Mesendoderm (in vitro differentiated cells): ENCODE results near the gene NIPAL1.

Experiments used
- DNase-seq: peaks from one replicate; pipeline ENCODE4 v3.0.0; 2013
- H2AK5ac ChIP-seq: 2 replicates; pipeline ENCODE4 v1.6.1; 2013; ENCODE audit warnings: low read length, inconsistent platforms
- H2BK120ac ChIP-seq: 2 replicates; pipeline ENCODE4 v1.6.1; 2013; ENCODE audit warnings: low read depth, mild to moderate bottlenecking, low read length, moderate library complexity, mixed read lengths
- H2BK15ac ChIP-seq: replicated peaks from 2 replicates; pipeline ENCODE4 v1.6.1; 2013; ENCODE audit warnings: low read depth, mild to moderate bottlenecking, moderate library complexity
- H2BK5ac ChIP-seq: 2 replicates; pipeline ENCODE4 v1.6.1; 2013; ENCODE audit warnings: low read length, inconsistent platforms
- H3K18ac ChIP-seq: 2 replicates; pipeline ENCODE4 v1.6.1; 2013; ENCODE audit warnings: mild to moderate bottlenecking, low read length, mixed read lengths
- H3K23ac ChIP-seq: one replicate; pipeline ENCODE4 v1.6.1; 2013; ENCODE audit warnings: low read length
- H3K27ac ChIP-seq: 2 replicates; pipeline ENCODE4 v1.5.1; 2013; ENCODE audit warnings: low read depth, mild to moderate bottlenecking, inconsistent platforms, low read length, moderate library complexity
- H3K27me3 ChIP-seq: 2 replicates; pipeline ENCODE4 v1.6.1; 2013; ENCODE audit warnings: low read length, control low read depth, mild to moderate bottlenecking, inconsistent platforms; ENCODE audit not compliant: insufficient read depth, poor library complexity
- H3K36me3 ChIP-seq: 2 replicates; pipeline ENCODE4 v1.6.1; 2013; ENCODE audit warnings: low read length, inconsistent platforms; ENCODE audit not compliant: control insufficient read depth, insufficient read depth
- H3K4ac ChIP-seq: one replicate; pipeline ENCODE4 v1.6.1; 2013; ENCODE audit warnings: low read depth, mild to moderate bottlenecking, low read length, moderate library complexity
- H3K4me1 ChIP-seq: 2 replicates; pipeline ENCODE4 v1.6.1; 2013; ENCODE audit warnings: low read depth, low read length, inconsistent platforms; ENCODE audit not compliant: control insufficient read depth
- H3K4me2 ChIP-seq: 2 replicates; pipeline ENCODE4 v1.6.1; 2013; ENCODE audit warnings: low read length
- H3K4me3 ChIP-seq: 2 replicates; pipeline ENCODE4 v1.5.1; 2013; ENCODE audit warnings: mild to moderate bottlenecking, low read length
- H3K56ac ChIP-seq: one replicate; pipeline ENCODE4 v1.6.1; 2013; ENCODE audit warnings: low read length
- H3K79me1 ChIP-seq: 2 replicates; pipeline ENCODE4 v1.6.1; 2013; ENCODE audit warnings: low read length, inconsistent platforms
- H3K79me2 ChIP-seq: 2 replicates; pipeline ENCODE4 v1.6.1; 2013; ENCODE audit warnings: mild to moderate bottlenecking, low read length; ENCODE audit not compliant: control insufficient read depth, insufficient read depth
- H3K9ac ChIP-seq: 2 replicates; pipeline ENCODE4 v1.6.1; 2013; ENCODE audit warnings: low read length, inconsistent platforms
- H4K5ac ChIP-seq: one replicate; pipeline ENCODE4 v1.6.1; 2013; ENCODE audit warnings: low read length
- H4K8ac ChIP-seq: one replicate; pipeline ENCODE4 v1.6.1; 2013; ENCODE audit warnings: low read depth, mild to moderate bottlenecking, control low read depth, low read length, moderate library complexity
- WGBS: extraction: QIAGEN DNeasy Blood & Tissue Kit; methylation state at CpG from one replicate; pipeline ENCODE4 v1.1.7; 2013; ENCODE audit warnings: low lambda C conversion rate, missing lambda C conversion rate; ENCODE audit not compliant: insufficient coverage; ENCODE audit errors: extremely low coverage; 5-methylcytosine and 5-hydroxymethylcytosine counted together

The NIPAL1 gene

DNA sequence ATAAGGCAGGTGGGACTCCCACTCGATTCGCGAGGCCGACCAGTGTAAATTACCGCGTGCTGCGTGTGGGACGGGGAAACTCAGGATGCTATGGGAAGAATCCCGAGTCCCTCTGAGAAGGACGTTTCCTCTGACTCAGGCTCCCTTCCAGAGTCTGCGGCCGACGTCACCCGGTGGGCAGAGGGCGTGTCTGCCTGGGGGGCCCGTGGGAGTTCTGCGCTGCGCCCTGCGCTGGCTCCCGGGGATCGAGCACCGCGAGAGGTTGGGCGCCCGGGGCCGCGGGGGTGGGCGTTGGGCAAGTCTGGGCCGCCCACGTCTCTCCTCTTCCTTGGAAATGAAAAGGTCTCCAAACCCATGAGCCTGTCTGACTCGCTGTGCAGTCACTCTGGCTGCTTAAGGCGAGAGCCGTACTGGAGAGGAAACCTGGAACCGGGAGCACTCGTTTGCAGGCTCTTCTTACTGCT, 568 bp downstream of the NIPAL1 start:
- H3K4me3 ChIP-seq: peak overlapping the region; percentile 71
- no peaks in the 10 kb centered on the region for H3K4me1 ChIP-seq
- H2BK5ac ChIP-seq: no peak overlapping the region
- WGBS: no CpG with 5 or more reads among the region's 35 CpGs
- H3K4ac ChIP-seq: no peak overlapping the region
- H3K9ac ChIP-seq: peak overlapping the region; percentile 68
- no peak overlapping the region for H4K8ac ChIP-seq
- DNase-seq: peak; percentile 54
- H3K56ac ChIP-seq: peak overlapping the region; percentile 79
- H2BK15ac ChIP-seq: no peak overlapping the region
- H3K27ac ChIP-seq: no peak overlapping the region
- peaks cover 4% of the 10 kb centered on the region for H3K27me3 ChIP-seq
- H4K5ac ChIP-seq: no peak overlapping the region
- peak overlapping the region; percentile 45 for H3K23ac ChIP-seq
- no peak overlapping the region for H2AK5ac ChIP-seq
- H3K79me1 ChIP-seq: no peaks in the 10 kb centered on the region
- H3K79me2 ChIP-seq: no peaks in the 10 kb centered on the region
- H3K4me2 ChIP-seq: peak overlapping the region; percentile 99
- no peak overlapping the region for H3K18ac ChIP-seq
- no peaks in the 10 kb centered on the region for H3K36me3 ChIP-seq
- H2BK120ac ChIP-seq: no peak overlapping the region

DNA sequence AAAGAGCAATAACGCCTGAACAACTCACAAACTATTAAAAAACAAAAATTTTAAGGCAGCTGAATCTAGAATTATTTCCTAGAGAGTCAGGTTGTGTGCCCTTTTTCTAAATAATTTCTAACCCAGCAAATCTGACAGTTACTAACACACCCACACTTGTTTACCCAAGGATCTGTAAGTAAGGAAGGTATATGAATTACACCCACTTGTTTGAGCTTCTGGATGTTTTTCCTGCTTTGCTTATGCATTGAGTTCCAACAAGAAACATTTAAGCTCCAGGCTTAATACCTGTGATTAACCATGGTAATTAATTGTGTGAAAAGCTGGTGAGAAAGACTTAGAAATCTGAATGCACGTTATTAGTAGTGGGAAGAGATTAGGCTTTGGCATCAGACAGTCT, 1.5 kb downstream of the NIPAL1 start:
- no peak overlapping the region for H3K4me2 ChIP-seq
- H2BK15ac ChIP-seq: no peak overlapping the region
- DNase-seq: no peak
- H3K27me3 ChIP-seq: peaks cover 4% of the 10 kb centered on the region
- H3K4ac ChIP-seq: no peak overlapping the region
- H3K4me3 ChIP-seq: no peak overlapping the region
- no peak overlapping the region for H2AK5ac ChIP-seq
- no peak overlapping the region for H3K18ac ChIP-seq
- no peaks in the 10 kb centered on the region for H3K79me1 ChIP-seq
- WGBS: no CpG with 5 or more reads among the region's 2 CpGs
- H3K23ac ChIP-seq: no peak overlapping the region
- H3K4me1 ChIP-seq: no peaks in the 10 kb centered on the region
- H4K8ac ChIP-seq: no peak overlapping the region
- H3K36me3 ChIP-seq: no peaks in the 10 kb centered on the region
- H3K9ac ChIP-seq: no peak overlapping the region
- H3K56ac ChIP-seq: no peak overlapping the region
- no peak overlapping the region for H4K5ac ChIP-seq
- H3K27ac ChIP-seq: no peak overlapping the region
- H2BK120ac ChIP-seq: no peak overlapping the region
- H3K79me2 ChIP-seq: no peaks in the 10 kb centered on the region
- H2BK5ac ChIP-seq: no peak overlapping the region

DNA sequence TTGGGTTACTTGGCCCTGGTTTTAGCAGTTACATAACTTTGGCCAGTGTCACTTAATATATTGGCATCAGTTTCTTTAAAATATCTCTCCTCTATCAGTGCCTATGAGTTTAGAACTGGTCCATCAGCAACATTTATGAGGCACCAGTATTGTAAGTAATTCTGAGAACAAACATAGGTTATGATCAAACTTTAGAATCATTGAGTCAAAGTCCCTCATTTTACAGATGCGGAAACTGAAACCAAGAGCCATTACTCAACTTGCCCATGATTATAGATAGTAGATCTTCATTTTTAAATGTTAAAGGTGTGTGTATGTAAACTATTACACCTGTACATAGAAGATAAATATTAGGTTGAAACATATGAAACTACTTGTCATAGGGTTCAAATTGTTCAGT, 4.5 kb downstream of the NIPAL1 start:
- Histone ChIP-seq H3K79me1 (no peaks in the 10 kb centered on the region), H3K23ac (no peak overlapping the region), H2BK120ac (no peak overlapping the region), H3K18ac (no peak overlapping the region), H3K4me1 (no peaks in the 10 kb centered on the region), H2AK5ac (no peak overlapping the region), H3K27me3 (peaks cover 4% of the 10 kb centered on the region), H3K4ac (no peak overlapping the region), H3K4me2 (no peak overlapping the region), H2BK15ac (no peak overlapping the region), H3K79me2 (no peaks in the 10 kb centered on the region), H3K36me3 (no peaks in the 10 kb centered on the region), H2BK5ac (no peak overlapping the region), H4K8ac (no peak overlapping the region), H3K9ac (no peak overlapping the region), H3K27ac (no peak overlapping the region), H3K56ac (no peak overlapping the region), H3K4me3 (no peak overlapping the region), H4K5ac (no peak overlapping the region)
- no peak for DNase-seq
- no CpG with 5 or more reads among the region's 1 CpG for WGBS

DNA sequence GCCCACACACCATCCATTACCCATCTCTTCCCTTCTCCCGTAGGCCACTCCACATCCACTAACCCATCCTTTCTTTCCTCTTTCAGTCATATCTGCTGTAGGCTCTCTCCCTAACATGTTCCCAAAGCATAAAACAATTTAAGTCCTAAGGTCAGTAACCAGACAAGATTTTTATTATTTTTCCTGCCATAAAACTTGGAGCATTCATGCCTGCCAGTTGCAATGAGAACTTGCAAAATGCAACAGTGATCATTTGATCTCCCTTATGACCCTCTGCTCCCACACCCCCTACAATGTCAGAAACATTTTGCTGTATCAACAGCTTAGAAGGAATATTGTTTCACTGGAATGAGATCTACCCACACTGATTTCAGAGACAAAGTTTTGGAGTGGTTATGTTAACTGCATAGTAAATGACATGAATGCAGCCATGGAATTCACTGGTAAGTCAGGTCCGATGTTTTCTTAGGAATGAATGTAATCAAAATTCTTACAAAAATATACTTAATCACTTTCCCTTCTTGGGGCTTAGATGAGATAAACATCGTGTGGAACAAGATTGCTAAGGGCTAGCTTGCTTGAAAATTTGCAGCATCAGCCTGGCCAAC, 5.7 kb downstream of the NIPAL1 start:
- H3K27me3 ChIP-seq: peaks cover 4% of the 10 kb centered on the region
- no peaks in the 10 kb centered on the region for H3K79me2 ChIP-seq
- H3K4me3 ChIP-seq: no peak overlapping the region
- H4K5ac ChIP-seq: no peak overlapping the region
- no peak overlapping the region for H3K4me2 ChIP-seq
- no peak overlapping the region for H3K9ac ChIP-seq
- no peak overlapping the region for H2BK120ac ChIP-seq
- no peak overlapping the region for H3K4ac ChIP-seq
- H2BK5ac ChIP-seq: no peak overlapping the region
- H2BK15ac ChIP-seq: no peak overlapping the region
- H3K27ac ChIP-seq: no peak overlapping the region
- DNase-seq: no peak
- no peaks in the 10 kb centered on the region for H3K36me3 ChIP-seq
- no peaks in the 10 kb centered on the region for H3K4me1 ChIP-seq
- no peak overlapping the region for H3K18ac ChIP-seq
- no peak overlapping the region for H4K8ac ChIP-seq
- no peaks in the 10 kb centered on the region for H3K79me1 ChIP-seq
- H2AK5ac ChIP-seq: no peak overlapping the region
- WGBS: no CpG with 5 or more reads among the region's 3 CpGs
- no peak overlapping the region for H3K56ac ChIP-seq
- H3K23ac ChIP-seq: no peak overlapping the region

DNA sequence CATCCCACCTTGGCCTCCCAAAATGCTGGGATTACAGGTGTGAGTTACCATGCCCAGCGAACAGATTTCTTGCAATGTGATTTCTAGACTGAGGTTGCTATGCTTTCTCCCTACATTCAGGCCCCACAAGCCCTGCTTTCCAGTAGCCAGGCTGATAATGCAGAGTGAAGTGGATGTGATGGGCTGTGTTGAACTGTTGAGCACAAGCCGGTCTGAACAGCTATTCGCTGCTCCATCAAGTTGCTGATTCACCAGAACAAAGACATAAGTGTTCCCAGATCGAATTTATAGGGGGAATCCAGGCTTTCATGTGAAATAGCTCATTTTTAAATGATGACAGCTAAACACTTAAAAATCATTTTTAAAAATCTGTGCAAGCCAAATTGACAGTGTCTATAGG, 8.0 kb downstream of the NIPAL1 start:
- Histone ChIP-seq H3K36me3 (no peaks in the 10 kb centered on the region), H3K56ac (no peak overlapping the region), H2BK120ac (no peak overlapping the region), H3K27me3 (no peaks in the 10 kb centered on the region), H3K79me2 (no peaks in the 10 kb centered on the region), H3K79me1 (no peaks in the 10 kb centered on the region), H2BK5ac (no peak overlapping the region), H3K4me1 (no peaks in the 10 kb centered on the region), H2BK15ac (no peak overlapping the region), H3K18ac (no peak overlapping the region), H3K27ac (no peak overlapping the region), H4K8ac (no peak overlapping the region), H3K9ac (no peak overlapping the region), H3K4me2 (no peak overlapping the region), H3K23ac (no peak overlapping the region), H2AK5ac (no peak overlapping the region), H4K5ac (no peak overlapping the region), H3K4ac (no peak overlapping the region), H3K4me3 (no peak overlapping the region)
- no CpG with 5 or more reads among the region's 4 CpGs for WGBS
- no peak for DNase-seq

DNA sequence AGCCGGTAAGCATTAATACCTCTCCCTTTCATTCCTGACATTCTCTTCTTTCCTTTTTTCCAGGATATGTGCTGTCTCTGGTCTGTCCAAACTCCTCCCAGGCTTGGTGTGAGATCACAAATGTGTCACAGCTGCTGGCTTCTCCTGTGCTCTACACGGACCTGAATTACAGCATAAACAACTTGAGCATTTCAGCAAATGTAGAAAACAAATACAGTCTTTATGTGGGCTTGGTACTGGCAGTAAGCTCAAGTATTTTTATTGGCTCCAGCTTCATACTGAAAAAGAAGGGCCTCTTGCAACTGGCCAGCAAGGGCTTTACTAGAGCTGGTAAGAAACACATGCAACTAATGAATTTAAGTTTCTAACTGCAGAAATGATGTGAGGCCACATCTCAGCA, 8.4 kb downstream of the NIPAL1 start:
- no peak overlapping the region for H3K4ac ChIP-seq
- H3K18ac ChIP-seq: no peak overlapping the region
- H3K79me1 ChIP-seq: no peaks in the 10 kb centered on the region
- H2BK15ac ChIP-seq: no peak overlapping the region
- H3K79me2 ChIP-seq: no peaks in the 10 kb centered on the region
- H4K8ac ChIP-seq: no peak overlapping the region
- no peak overlapping the region for H2BK120ac ChIP-seq
- H2AK5ac ChIP-seq: no peak overlapping the region
- no peak overlapping the region for H3K27ac ChIP-seq
- no peak overlapping the region for H3K4me3 ChIP-seq
- WGBS: no CpG with 5 or more reads among the region's 2 CpGs
- no peak overlapping the region for H3K9ac ChIP-seq
- no peak overlapping the region for H3K56ac ChIP-seq
- no peaks in the 10 kb centered on the region for H3K27me3 ChIP-seq
- no peaks in the 10 kb centered on the region for H3K4me1 ChIP-seq
- no peak overlapping the region for H4K5ac ChIP-seq
- H3K4me2 ChIP-seq: no peak overlapping the region
- no peaks in the 10 kb centered on the region for H3K36me3 ChIP-seq
- no peak overlapping the region for H3K23ac ChIP-seq
- no peak for DNase-seq
- H2BK5ac ChIP-seq: no peak overlapping the region
